ENCODE data around the gene CNNM4. TPM values are rescaled to one million over a fixed set of nuclear protein-coding genes. Genes with fewer than 3 reads are reported as not detected.

The CNNM4 gene
- total RNA-seq, 4 donors from 2014 or later, result 0.77 to 8.2 (median 4.7) TPM

- no peak overlapping the region for H3K27ac ChIP-seq
- no peaks in the 10 kb centered on the region for H3K4me1 ChIP-seq
- intact Hi-C loops (cut with DNase I; ENCODE audit: low total_unique reads), result no loop called here
- no peaks in the 10 kb centered on the region for H3K9me3 ChIP-seq
- no peak overlapping the region for H3K4me3 ChIP-seq
- TF ChIP-seq POLR2A (IDR thresholded peaks at IDR 0.05) (no peak), CTCF (IDR thresholded peaks at IDR 0.05) (no peak)
- H3K36me3 ChIP-seq, result no peaks in the 10 kb centered on the region
- no peaks in the 10 kb centered on the region for H3K27me3 ChIP-seq
- DNase-seq, result no peak
These were observed 33.3 kb upstream of the CNNM4 start for GRCh38 chr2:96727431-96727830.

GRCh38 chr2:96729748-96730147 is 31.0 kb upstream of the CNNM4 start:
- H3K27me3 ChIP-seq, result no peaks in the 10 kb centered on the region
- no peaks in the 10 kb centered on the region for H3K9me3 ChIP-seq
- no peak overlapping the region for H3K4me3 ChIP-seq
- H3K4me1 ChIP-seq, result no peaks in the 10 kb centered on the region
- no peaks in the 10 kb centered on the region for H3K36me3 ChIP-seq
- intact Hi-C loops (cut with DNase I; ENCODE audit: low total_unique reads), result no loop called here
- TF ChIP-seq CTCF (IDR thresholded peaks at IDR 0.05) (no peak), POLR2A (IDR thresholded peaks at IDR 0.05) (no peak)
- no peak for DNase-seq
- no peak overlapping the region for H3K27ac ChIP-seq

- Histone ChIP-seq H3K4me3 (no peak overlapping the region), H3K27me3 (no peaks in the 10 kb centered on the region), H3K27ac (no peak overlapping the region), H3K36me3 (no peaks in the 10 kb centered on the region), H3K4me1 (no peaks in the 10 kb centered on the region), H3K9me3 (no peaks in the 10 kb centered on the region)
- TF ChIP-seq POLR2A (IDR thresholded peaks at IDR 0.05), result no peak
- no peak for TF ChIP-seq CTCF (IDR thresholded peaks at IDR 0.05)
- intact Hi-C loops (cut with DNase I; ENCODE audit: low total_unique reads), result no loop called here
- DNase-seq, result no peak
These were observed 30.5 kb upstream of the CNNM4 start for GRCh38 chr2:96730212-96730611.

GRCh38 chr2:96733931-96734330 is 26.8 kb upstream of the CNNM4 start:
- no peak for DNase-seq
- peaks cover 0 to 4% of the 10 kb centered on the region in 2 donors for H3K4me1 ChIP-seq
- no peaks in the 10 kb centered on the region for H3K9me3 ChIP-seq
- no peaks in the 10 kb centered on the region for H3K36me3 ChIP-seq
- no peak overlapping the region for H3K27ac ChIP-seq
- no peaks in the 10 kb centered on the region for H3K27me3 ChIP-seq
- no peak overlapping the region for H3K4me3 ChIP-seq
- no peak for TF ChIP-seq POLR2A (IDR thresholded peaks at IDR 0.05)
- TF ChIP-seq CTCF (IDR thresholded peaks at IDR 0.05), result no peak
- intact Hi-C loops (cut with DNase I; ENCODE audit: low total_unique reads), result no loop called here

GRCh38 chr2:96734880-96735583 is 25.7 kb upstream of the CNNM4 start:
- Histone ChIP-seq H3K27me3 (no peaks in the 10 kb centered on the region), H3K9me3 (no peaks in the 10 kb centered on the region), H3K4me3 (no peak overlapping the region), H3K36me3 (no peaks in the 10 kb centered on the region), H3K4me1 (peaks cover 0 to 5% of the 10 kb centered on the region in 2 donors), H3K27ac (no peak overlapping the region)
- intact Hi-C loops (cut with DNase I; ENCODE audit: low total_unique reads), result no loop called here
- no peak for DNase-seq
- TF ChIP-seq CTCF (IDR thresholded peaks at IDR 0.05), result no peak
- TF ChIP-seq POLR2A (IDR thresholded peaks at IDR 0.05), result no peak
